ENCODE data around the gene INAVA. TPM values are rescaled to one million over a fixed set of nuclear protein-coding genes. Genes with fewer than 3 reads are reported as not detected.

Gene INAVA
- total and polyA plus RNA-seq, 9 of the 15 experiments (the other 6 are each of a cell fraction or from before 2014, with no cell fraction given), result 0.09 TPM; not detected in 8

DNA sequence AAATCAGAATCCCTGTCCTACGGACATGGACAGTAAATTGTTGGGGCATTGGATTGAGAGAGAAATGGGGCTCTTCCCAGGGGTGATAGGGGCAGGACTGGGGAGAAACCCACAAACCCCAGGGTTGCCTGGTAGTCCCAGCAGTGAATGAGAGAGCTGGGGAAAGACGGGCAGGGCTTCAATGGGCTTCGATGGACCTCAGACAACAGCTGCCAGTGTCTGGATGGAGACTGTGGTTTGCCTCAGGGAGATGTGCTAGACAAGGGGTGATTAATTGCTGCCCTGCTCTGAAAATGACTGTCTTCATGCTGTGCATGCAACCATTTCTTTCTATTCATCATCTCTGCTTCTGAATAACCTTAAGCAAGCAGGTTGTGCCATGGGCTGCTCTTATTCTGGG, 14.5 kb upstream of the INAVA start:
- Histone ChIP-seq H3K4me3 (no peak overlapping the region), H3K4me1 (replicated peaks in 1 of 2; ENCODE audit: control insufficient read depth in 2 of 2, insufficient read depth in 2 of 2, low read length in 2 of 2) (no peaks in the 10 kb centered on the region), H3K4me2 (ENCODE audit: insufficient read depth, low read length) (no peak overlapping the region), H3K27me3 (ENCODE audit: control insufficient read depth in 2 of 2, insufficient read depth in 2 of 2, low read length in 2 of 2) (peaks cover 44 to 51% of the 10 kb centered on the region in 2 experiments), H3K27ac (ENCODE audit: extremely low read depth, low read depth, low read length) (no peak overlapping the region), H4K20me1 (replicated peaks; ENCODE audit: control insufficient read depth, insufficient read depth, low read length) (no peaks in the 10 kb centered on the region), H3K9ac (ENCODE audit: insufficient read depth in 1 of 2, low read depth in 2 of 2, low read length in 2 of 2) (no peak overlapping the region), H3K79me2 (ENCODE audit: control insufficient read depth, insufficient read depth, low read length) (no peaks in the 10 kb centered on the region), H2AFZ (ENCODE audit: low read depth, low read length) (no peak overlapping the region), H3K36me3 (ENCODE audit: control insufficient read depth, insufficient read depth, low read length) (no peaks in the 10 kb centered on the region), H3K9me3 (replicated peaks; ENCODE audit: control insufficient read depth, insufficient read depth, low read depth, low read length) (no peaks in the 10 kb centered on the region), H3K9me1 (ENCODE audit: control insufficient read depth, insufficient read depth, low read length) (no peaks in the 10 kb centered on the region)
- DNase-seq (ENCODE audit: extremely low read depth in 1 of 4, low spot score in 3 of 4) (peak in 1 of 4 experiments; percentile 5), ATAC-seq (no peak), FAIRE-seq (no peak)
- ChIA-PET POLR2A (interaction anchor here (0.6 to 2.1 kb wide), 3 partner anchors 8 to 24 kb away, joined by 3 to 8 read pairs (median 6); no protein-coding TSS in a partner anchor), CTCF (ENCODE audit: low intra/inter-chr PET ratio) (no interaction called here)
- in situ Hi-C loops (cut with MboI), result no loop called here
- TF ChIP-seq, protein P1, sequence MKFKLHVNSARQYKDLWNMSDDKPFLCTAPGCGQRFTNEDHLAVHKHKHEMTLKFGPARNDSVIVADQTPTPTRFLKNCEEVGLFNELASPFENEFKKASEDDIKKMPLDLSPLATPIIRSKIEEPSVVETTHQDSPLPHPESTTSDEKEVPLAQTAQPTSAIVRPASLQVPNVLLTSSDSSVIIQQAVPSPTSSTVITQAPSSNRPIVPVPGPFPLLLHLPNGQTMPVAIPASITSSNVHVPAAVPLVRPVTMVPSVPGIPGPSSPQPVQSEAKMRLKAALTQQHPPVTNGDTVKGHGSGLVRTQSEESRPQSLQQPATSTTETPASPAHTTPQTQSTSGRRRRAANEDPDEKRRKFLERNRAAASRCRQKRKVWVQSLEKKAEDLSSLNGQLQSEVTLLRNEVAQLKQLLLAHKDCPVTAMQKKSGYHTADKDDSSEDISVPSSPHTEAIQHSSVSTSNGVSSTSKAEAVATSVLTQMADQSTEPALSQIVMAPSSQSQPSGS (CRISPR knock-in tag; IDR thresholded peaks at IDR 0.05), result no peak
- TF ChIP-seq, protein P2, sequence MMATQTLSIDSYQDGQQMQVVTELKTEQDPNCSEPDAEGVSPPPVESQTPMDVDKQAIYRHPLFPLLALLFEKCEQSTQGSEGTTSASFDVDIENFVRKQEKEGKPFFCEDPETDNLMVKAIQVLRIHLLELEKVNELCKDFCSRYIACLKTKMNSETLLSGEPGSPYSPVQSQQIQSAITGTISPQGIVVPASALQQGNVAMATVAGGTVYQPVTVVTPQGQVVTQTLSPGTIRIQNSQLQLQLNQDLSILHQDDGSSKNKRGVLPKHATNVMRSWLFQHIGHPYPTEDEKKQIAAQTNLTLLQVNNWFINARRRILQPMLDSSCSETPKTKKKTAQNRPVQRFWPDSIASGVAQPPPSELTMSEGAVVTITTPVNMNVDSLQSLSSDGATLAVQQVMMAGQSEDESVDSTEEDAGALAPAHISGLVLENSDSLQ (IDR thresholded peaks at IDR 0.05), result peak; percentile 23; the same call in 1 of the 2 replicates
- peak; percentile 42 for TF ChIP-seq MEIS2 (IDR thresholded peaks at IDR 0.05; ENCODE audit: partially characterized antibody)
- 3% methylated on average over 3 of the region's 3 CpGs for WGBS (ENCODE audit: insufficient coverage, low coverage, missing lambda C conversion rate)
- no TSS peak for BruUV-seq (replicated peaks)
- intact Hi-C loops (cut with micrococcal nuclease), result no loop called here
